Forelimb muscle (tissue), 1 donor: ENCODE measurements around the gene TRIB2. TPM values are rescaled to one million over a fixed set of nuclear protein-coding genes. Genes with fewer than 3 reads are reported as not detected.

Source experiments
- DNase-seq: peaks from one replicate; pipeline ENCODE4 v3.0.0-alpha.2; 2013; ENCODE audit warnings: low read depth
- polyA plus RNA-seq: library from polyadenylated mRNA; unstranded; fragments of 120-200 nt; gene quantifications from one replicate; pipeline ENCODE4 v1.2.1, GENCODE V29; 2013; ENCODE audit not compliant: insufficient read length

Gene TRIB2
- polyA plus RNA-seq, 1 donor = 44.6 TPM

- DNase-seq = no peak
These were observed 3.5 kb downstream of the TRIB2 start for GRCh38 chr2:12720278-12720620.

- DNase-seq = no peak
These were observed 4.1 kb downstream of the TRIB2 start for GRCh38 chr2:12720754-12721378.

- no peak for DNase-seq
These were observed 5.1 kb downstream of the TRIB2 start for GRCh38 chr2:12721566-12722446.

GRCh38 chr2:12722447-12723316 lies 5.9 kb downstream of the TRIB2 start:
- DNase-seq = no peak

- DNase-seq = no peak
These were observed 7.2 kb downstream of the TRIB2 start for GRCh38 chr2:12723736-12724463.

GRCh38 chr2:12725233-12726187 lies 8.8 kb downstream of the TRIB2 start:
- DNase-seq = no peak

- DNase-seq = no peak
These were observed 9.5 kb downstream of the TRIB2 start for GRCh38 chr2:12726271-12726670.

GRCh38 chr2:12727065-12727464 lies 10.3 kb downstream of the TRIB2 start:
- no peak for DNase-seq

- no peak for DNase-seq
These were observed 10.9 kb downstream of the TRIB2 start for GRCh38 chr2:12727641-12728040.

- no peak for DNase-seq
These were observed 11.6 kb downstream of the TRIB2 start for GRCh38 chr2:12728221-12728777.

GRCh38 chr2:12730265-12730664 lies 13.5 kb downstream of the TRIB2 start:
- no peak for DNase-seq

- DNase-seq = no peak
These were observed 15.1 kb downstream of the TRIB2 start for GRCh38 chr2:12731701-12732280.

- DNase-seq = no peak
These were observed 15.9 kb downstream of the TRIB2 start for GRCh38 chr2:12732651-12733050.

GRCh38 chr2:12733846-12734245 lies 17.1 kb downstream of the TRIB2 start:
- DNase-seq = no peak

GRCh38 chr2:12734914-12735654 lies 18.3 kb downstream of the TRIB2 start:
- DNase-seq = no peak

GRCh38 chr2:12737297-12737696 lies 20.6 kb downstream of the TRIB2 start:
- no peak for DNase-seq

- no peak for DNase-seq
These were observed 21.2 kb downstream of the TRIB2 start for GRCh38 chr2:12737738-12738485.

- DNase-seq = no peak
These were observed 23.1 kb downstream of the TRIB2 start for GRCh38 chr2:12739721-12740254.
